Measurements from ENCODE around the gene LAMA5.

The LAMA5 gene

DNA sequence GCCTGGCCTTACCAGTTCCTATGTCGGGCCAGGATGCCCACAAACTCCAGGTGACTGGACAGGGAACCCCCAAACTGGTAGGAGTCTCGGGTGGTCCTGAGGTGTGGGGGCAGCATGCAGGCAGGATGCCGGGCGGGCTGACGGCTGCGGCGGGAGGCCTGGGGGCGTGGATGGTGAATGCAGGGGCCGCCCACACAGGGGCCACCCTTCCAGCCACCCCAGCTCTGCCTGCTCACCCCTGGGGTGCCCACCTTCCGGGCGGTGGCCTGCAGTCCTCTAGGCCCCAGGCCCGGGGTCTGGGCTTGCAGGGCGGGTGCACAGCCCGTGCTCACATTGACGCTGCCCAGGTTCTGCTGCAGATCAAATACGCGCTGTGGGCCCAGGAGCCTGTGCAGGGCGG lies 56.0 kb downstream of the LAMA5 start:
- H3K4me3 ChIP-seq (replicated peaks in 1 of 2; ENCODE audit: low read depth in 2 of 2, low read length in 2 of 2) = no peak overlapping the region
- DNase-seq (ENCODE audit: low read depth in 2 of 2) = no peak
- TF ChIP-seq, protein P1, sequence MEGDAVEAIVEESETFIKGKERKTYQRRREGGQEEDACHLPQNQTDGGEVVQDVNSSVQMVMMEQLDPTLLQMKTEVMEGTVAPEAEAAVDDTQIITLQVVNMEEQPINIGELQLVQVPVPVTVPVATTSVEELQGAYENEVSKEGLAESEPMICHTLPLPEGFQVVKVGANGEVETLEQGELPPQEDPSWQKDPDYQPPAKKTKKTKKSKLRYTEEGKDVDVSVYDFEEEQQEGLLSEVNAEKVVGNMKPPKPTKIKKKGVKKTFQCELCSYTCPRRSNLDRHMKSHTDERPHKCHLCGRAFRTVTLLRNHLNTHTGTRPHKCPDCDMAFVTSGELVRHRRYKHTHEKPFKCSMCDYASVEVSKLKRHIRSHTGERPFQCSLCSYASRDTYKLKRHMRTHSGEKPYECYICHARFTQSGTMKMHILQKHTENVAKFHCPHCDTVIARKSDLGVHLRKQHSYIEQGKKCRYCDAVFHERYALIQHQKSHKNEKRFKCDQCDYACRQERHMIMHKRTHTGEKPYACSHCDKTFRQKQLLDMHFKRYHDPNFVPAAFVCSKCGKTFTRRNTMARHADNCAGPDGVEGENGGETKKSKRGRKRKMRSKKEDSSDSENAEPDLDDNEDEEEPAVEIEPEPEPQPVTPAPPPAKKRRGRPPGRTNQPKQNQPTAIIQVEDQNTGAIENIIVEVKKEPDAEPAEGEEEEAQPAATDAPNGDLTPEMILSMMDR (IDR thresholded peaks at IDR 0.05; ENCODE audit: low read depth, low read length) = no peak

DNA sequence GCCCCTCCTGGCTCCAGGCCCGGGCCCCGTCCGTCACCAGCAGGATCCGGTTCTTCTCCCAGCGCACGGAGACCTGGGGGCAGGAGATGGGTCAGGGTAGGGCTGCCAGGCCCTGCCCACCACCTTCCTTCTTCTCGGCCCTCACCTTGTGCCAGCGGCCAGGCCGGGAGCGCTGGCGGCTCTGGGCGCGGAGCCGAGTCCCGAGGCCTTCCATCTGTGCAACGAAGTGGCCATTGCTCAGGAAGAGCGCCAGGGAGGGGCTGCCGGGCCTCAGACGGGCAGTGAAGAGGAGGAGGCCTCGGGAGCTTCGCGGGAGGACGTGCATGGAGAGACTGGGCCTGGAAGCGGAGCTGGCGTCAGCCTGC lies 56.4 kb downstream of the LAMA5 start:
- H3K4me3 ChIP-seq (replicated peaks in 1 of 2; ENCODE audit: low read depth in 2 of 2, low read length in 2 of 2) = no peak overlapping the region
- TF ChIP-seq, protein P1 (IDR thresholded peaks at IDR 0.05; ENCODE audit: low read depth, low read length) = no peak
- DNase-seq (ENCODE audit: low read depth in 2 of 2) = no peak

DNA sequence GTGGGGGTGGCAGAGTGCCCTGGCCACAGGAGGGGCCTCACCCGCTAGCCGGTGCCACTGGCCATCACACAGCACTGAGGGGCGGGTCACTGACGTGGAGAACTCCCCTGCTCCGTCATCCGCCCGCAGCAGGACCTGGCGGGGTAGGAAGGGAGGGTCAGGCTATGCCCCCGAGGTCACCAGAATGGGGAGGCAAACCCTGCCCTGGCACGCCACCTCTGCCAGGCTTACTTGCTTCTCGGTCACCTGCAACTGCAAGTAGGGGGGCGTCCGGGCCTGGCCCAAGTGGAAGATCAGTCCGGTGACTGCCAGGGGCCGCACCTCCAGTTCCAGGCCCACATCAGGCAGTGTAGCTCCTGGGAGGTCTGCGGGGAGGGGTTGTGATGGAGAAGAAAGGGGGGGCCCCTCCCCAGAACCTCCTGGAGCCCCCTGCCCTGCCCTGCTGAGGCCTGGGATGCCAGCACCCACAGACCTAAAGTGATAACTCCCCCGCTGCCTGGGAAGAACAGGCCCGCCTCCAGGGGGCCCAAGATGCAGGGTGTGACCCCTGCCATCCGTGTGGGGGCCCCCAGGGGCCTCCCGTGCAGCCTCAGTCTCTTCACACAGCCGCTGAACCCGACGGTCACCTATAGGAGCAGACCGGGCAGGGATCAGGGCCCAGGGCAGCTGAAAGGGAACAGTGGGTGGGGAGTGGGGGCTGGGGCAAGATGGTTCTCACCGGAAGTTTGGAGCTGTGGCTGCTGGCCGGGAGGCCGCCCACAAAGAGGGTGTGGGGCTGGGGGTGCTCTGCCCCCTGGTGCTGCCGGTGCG lies 57.0 kb downstream of the LAMA5 start:
- DNase-seq (ENCODE audit: low read depth in 2 of 2) = no peak
- no peak overlapping the region for H3K4me3 ChIP-seq (replicated peaks in 1 of 2; ENCODE audit: low read depth in 2 of 2, low read length in 2 of 2)
- TF ChIP-seq, protein P1 (IDR thresholded peaks at IDR 0.05; ENCODE audit: low read depth, low read length) = no peak

DNA sequence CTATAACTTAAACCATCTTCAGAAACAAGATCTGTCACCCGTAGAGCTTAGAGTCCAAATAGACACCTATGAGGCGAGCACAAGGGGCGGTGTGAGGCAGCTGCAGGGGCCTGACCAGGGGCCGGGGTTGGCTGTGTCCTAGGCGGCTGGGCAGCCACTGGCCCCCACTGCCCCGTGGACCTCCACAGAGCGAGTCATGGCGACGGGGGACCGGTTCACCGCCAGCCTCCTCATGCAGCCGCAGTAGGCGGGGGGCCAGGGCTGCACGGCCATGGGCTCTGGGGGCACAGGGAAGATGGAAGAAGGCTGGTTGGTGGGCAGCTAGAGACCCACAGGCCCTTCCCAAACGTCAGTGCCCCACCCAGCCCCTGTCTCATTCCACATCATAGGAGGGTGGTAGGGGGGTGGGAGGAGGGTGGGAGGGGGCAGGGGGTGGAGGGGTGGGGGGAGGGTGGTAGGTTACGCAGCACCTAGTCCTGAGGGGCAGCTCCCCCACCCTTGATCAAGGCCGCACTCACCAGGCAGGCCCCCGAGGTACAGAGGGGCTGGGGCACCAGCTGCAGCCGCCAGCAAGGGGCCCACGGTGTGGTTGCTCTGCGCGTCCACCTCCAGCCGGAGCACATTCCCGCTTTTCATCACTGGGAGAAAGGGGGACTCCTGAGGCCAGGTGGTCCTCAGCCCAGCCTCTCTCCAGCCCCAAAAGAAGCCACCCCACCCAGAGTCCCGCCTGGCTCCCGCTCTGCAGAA lies 57.7 kb downstream of the LAMA5 start:
- no peak for DNase-seq (ENCODE audit: low read depth in 2 of 2)
- TF ChIP-seq, protein P1 (IDR thresholded peaks at IDR 0.05; ENCODE audit: low read depth, low read length) = no peak
- no peak overlapping the region for H3K4me3 ChIP-seq (replicated peaks in 1 of 2; ENCODE audit: low read depth in 2 of 2, low read length in 2 of 2)

DNA sequence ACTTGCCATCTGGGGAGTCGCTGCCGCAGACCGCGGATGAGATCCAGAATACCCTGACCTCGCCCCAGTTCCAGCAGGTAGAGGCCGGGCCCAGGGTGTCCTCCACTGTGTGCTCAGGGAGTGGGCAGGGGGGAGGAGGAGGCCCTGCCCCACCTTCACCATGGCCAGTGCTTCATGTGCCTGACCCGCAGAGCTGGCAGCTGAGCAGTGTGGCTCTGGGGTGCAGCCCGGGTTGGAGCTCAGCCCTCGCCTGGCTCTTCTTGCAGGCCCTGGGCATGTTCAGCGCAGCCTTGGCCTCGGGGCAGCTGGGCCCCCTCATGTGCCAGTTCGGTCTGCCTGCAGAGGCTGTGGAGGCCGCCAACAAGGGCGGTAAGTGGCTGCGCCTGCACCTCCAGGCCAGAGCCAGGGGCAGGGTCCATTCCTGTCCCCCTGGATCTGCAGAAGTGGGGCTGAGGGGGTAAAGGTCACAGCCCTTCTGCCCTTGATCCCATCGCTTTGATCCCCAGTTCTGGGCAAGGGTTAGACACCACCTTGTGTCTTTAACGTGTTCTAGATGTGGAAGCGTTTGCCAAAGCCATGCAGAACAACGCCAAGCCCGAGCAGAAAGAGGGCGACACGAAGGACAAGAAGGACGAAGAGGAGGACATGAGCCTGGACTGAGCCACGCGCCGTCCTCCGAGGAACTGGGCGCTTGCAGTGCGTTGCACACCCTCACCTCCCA lies 58.9 kb downstream of the LAMA5 start:
- no peak overlapping the region for H3K4me3 ChIP-seq (replicated peaks in 1 of 2; ENCODE audit: low read depth in 2 of 2, low read length in 2 of 2)
- no peak for DNase-seq (ENCODE audit: low read depth in 2 of 2)
- TF ChIP-seq, protein P1 (IDR thresholded peaks at IDR 0.05; ENCODE audit: low read depth, low read length) = no peak

DNA sequence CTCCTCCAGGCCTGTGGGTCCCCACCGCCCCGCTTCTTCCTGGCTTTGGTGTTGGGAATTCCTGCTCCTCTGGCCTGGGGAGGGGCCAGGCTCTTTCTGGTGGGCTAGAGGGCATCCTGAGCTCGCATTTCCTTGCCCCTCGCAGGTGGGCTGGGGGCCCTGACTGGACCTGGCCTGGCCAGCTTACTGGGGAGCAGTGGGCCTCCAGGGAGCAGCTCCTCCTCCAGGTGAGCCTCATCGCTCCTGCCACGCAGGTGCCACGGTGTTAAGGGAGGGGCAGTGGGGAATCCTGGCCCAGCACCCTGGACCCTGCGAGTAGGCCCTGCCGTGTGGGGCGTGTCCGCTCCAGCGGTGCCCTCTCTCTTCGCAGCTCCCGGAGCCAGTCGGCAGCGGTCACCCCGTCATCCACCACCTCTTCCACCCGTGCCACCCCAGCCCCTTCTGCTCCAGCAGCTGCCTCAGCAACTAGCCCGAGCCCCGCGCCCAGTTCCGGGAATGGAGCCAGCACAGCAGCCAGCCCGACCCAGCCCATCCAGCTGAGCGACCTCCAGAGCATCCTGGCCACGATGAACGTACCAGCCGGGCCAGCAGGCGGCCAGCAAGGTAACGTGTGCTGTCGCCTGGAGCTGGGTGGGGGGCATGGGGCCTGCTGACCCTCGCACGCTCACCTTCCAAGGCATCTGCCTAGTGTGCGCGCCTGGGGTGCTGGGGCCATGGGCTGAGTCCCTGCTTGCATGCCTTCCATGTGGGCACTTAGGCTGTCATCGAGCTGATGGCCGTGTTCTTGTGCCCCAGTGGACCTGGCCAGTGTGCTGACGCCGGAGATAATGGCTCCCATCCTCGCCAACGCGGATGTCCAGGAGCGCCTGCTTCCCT lies 59.6 kb downstream of the LAMA5 start:
- TF ChIP-seq, protein P1 (IDR thresholded peaks at IDR 0.05; ENCODE audit: low read depth, low read length) = no peak
- no peak overlapping the region for H3K4me3 ChIP-seq (replicated peaks in 1 of 2; ENCODE audit: low read depth in 2 of 2, low read length in 2 of 2)
- DNase-seq (ENCODE audit: low read depth in 2 of 2) = no peak

Data from cardiac fibroblast (primary cell).